Iris pigment epithelial cell (primary cell): ENCODE results near the gene SNX24.
"Not testable (repeated sequence)": the region's sequence is repeated elsewhere in the genome, so short reads cannot be mapped to it uniquely, and the experiment has no call there.

Experiments used
- DNase-seq: peaks from one replicate; pipeline ENCODE4 v3.0.0-alpha.2; 2011; ENCODE audit warnings: low read depth

Gene SNX24

GRCh38 chr5:122871661-122872060, 26.2 kb downstream of the SNX24 start:
- no peak for DNase-seq

- peak; percentile 42 for DNase-seq
Measured at GRCh38 chr5:122874179-122874875, 28.9 kb downstream of the SNX24 start.

- DNase-seq: no peak
Measured at GRCh38 chr5:122877518-122877917, 32.1 kb downstream of the SNX24 start.

GRCh38 chr5:122879076-122879475, 33.7 kb downstream of the SNX24 start:
- no peak for DNase-seq

- no peak for DNase-seq
Measured at GRCh38 chr5:122880170-122880689, 34.8 kb downstream of the SNX24 start.

- DNase-seq: no peak
Measured at GRCh38 chr5:122880749-122881148, 35.3 kb downstream of the SNX24 start.

- peak; percentile 67 for DNase-seq
Measured at GRCh38 chr5:122882831-122883230, 37.4 kb downstream of the SNX24 start.

- DNase-seq: no peak
Measured at GRCh38 chr5:122885045-122885517, 39.7 kb downstream of the SNX24 start.

- no peak for DNase-seq
Measured at GRCh38 chr5:122885891-122886290, 40.5 kb downstream of the SNX24 start.

- no peak for DNase-seq
Measured at GRCh38 chr5:122895141-122895540, 49.7 kb downstream of the SNX24 start.

- peak; percentile 39 for DNase-seq
Measured at GRCh38 chr5:122896598-122897282, 51.3 kb downstream of the SNX24 start.

GRCh38 chr5:122897283-122897602, 51.8 kb downstream of the SNX24 start:
- no peak for DNase-seq

- DNase-seq: no peak
Measured at GRCh38 chr5:122901346-122901745, 55.9 kb downstream of the SNX24 start.

GRCh38 chr5:122902263-122902662, 56.9 kb downstream of the SNX24 start:
- no peak for DNase-seq

- DNase-seq: peak; percentile 40
Measured at GRCh38 chr5:122906768-122907167, 61.4 kb downstream of the SNX24 start.

- peak; percentile 45 for DNase-seq
Measured at GRCh38 chr5:122907276-122907675, 61.9 kb downstream of the SNX24 start.

GRCh38 chr5:122908108-122908507, 62.7 kb downstream of the SNX24 start:
- DNase-seq: no peak

- DNase-seq: peak; percentile 10
Measured at GRCh38 chr5:122908662-122909061, 63.2 kb downstream of the SNX24 start.

- no peak for DNase-seq
Measured at GRCh38 chr5:122909470-122910100, 64.2 kb downstream of the SNX24 start.

GRCh38 chr5:122913436-122913835, 68.0 kb downstream of the SNX24 start:
- not testable (repeated sequence) for DNase-seq

- DNase-seq: no peak
Measured at GRCh38 chr5:122915717-122916461, 70.5 kb downstream of the SNX24 start.

- DNase-seq: no peak
Measured at GRCh38 chr5:122916490-122916889, 71.1 kb downstream of the SNX24 start.
